Left cardiac atrium (tissue), 4 donors: ENCODE results near the gene TTR. TPM values are rescaled to one million over a fixed set of nuclear protein-coding genes. Genes with fewer than 3 reads are reported as not detected.

Experiments
- ATAC-seq, 2 donors: fragments of 200-7000 bp; cut with Tn5 transposase; one replicate each; pipeline ENCODE4 v1.9.1; 2020; ENCODE audit warnings: mild to moderate bottlenecking in 2 of 2, moderate library complexity in 2 of 2
- DNase-seq: peaks from one replicate; pipeline ENCODE4 v3.0.0-alpha.2; 2020
- intact Hi-C, 2 donors: fragments of 100-400 bp; cut with DNase I; formaldehyde crosslinking; loops; one replicate each; pipeline versions ENCODE4 v1.14.1 to v1.15.1; 2022 to 2023
- long read RNA-seq: library from polyadenylated mRNA; unstranded; transcript quantifications from one replicate; pipeline ENCODE4 v2.0.0, GENCODE V29; 2021
- total RNA-seq, 2 donors: library from RNA; stranded (reverse); fragmentation: NEBNext Ultra II Directional; extraction: Animal tissue kit (Norgen Biotek cat#: 25700); gene quantifications; one replicate each; pipeline ENCODE4 v1.2.1, GENCODE V29; 2021
- donor health status: DM: no; HTN: yes; CAD: no.
- donor health status: DM: no; HTN: yes; CAD: no; lungs with severe emphysema.
- donor health status: DM: yes; HTN: yes; CAD: no.
- donor health status: Dilated cardiomyopathy.

TTR gene
- under 1 TPM in 1 of 2 donors, not detected in 1; 0.34 TPM for total RNA-seq
- long read RNA-seq = 0 reads

GRCh38 chr18:31591628-31592027 is at the start of gene TTR:
TTR (plus strand) TSS chr18:31591877; CDS start chr18:31591903, 26 bp downstream.
- intact Hi-C loops = no loop called here
- DNase-seq = no peak
- ATAC-seq = no peak

GRCh38 chr18:31546476-31546875 is 45.2 kb upstream of the TTR start:
- DNase-seq (no peak), ATAC-seq (no peak)
- intact Hi-C loops = no loop called here

- intact Hi-C loops = no loop called here
- DNase-seq (no peak), ATAC-seq (no peak)
These were observed 42.8 kb upstream of the TTR start for GRCh38 chr18:31548853-31549252.

GRCh38 chr18:31549416-31549815 is 42.3 kb upstream of the TTR start:
- DNase-seq = no peak
- ATAC-seq = no peak

GRCh38 chr18:31551883-31552282 is 39.8 kb upstream of the TTR start:
- ATAC-seq (no peak), DNase-seq (no peak)
- intact Hi-C loops = loop anchor here in 1 of 2 donors (10.0 kb wide), 1 partner anchor 173 kb away; no protein-coding TSS in a partner anchor

More at GRCh38 chr18:31549416-31549815, 42.3 kb upstream of the TTR start:
- intact Hi-C loops = no loop called here

GRCh38 chr18:31553800-31554199 is 37.9 kb upstream of the TTR start:
- DNase-seq = no peak
- intact Hi-C loops = loop anchor here in 1 of 2 donors (10.0 kb wide), 1 partner anchor 171 kb away; no protein-coding TSS in a partner anchor
- no peak for ATAC-seq

GRCh38 chr18:31554776-31555175 is 36.9 kb upstream of the TTR start:
- intact Hi-C loops = loop anchor here (5.0 to 10.0 kb wide), 3 partner anchors 73 to 263 kb away; no protein-coding TSS in a partner anchor
- ATAC-seq (no peak), DNase-seq (no peak)

GRCh38 chr18:31555971-31556747 is 35.5 kb upstream of the TTR start:
- DNase-seq = no peak
- intact Hi-C loops = loop anchor here (2.0 to 10.0 kb wide), 4 partner anchors 71 to 261 kb away; no protein-coding TSS in a partner anchor
- peak; percentile 72 to 73 for ATAC-seq

- ATAC-seq = no peak
- DNase-seq = no peak
- intact Hi-C loops = loop anchor here (2.0 to 10.0 kb wide), 4 partner anchors 70 to 260 kb away; no protein-coding TSS in a partner anchor
These were observed 34.2 kb upstream of the TTR start for GRCh38 chr18:31557446-31557845.

- intact Hi-C loops = loop anchor here (5.0 to 10.0 kb wide), 3 partner anchors 69 to 259 kb away; no protein-coding TSS in a partner anchor
- DNase-seq = no peak
These were observed 33.1 kb upstream of the TTR start for GRCh38 chr18:31558567-31558966.

GRCh38 chr18:31562726-31563125 is 29.0 kb upstream of the TTR start:
- DNase-seq = no peak
- intact Hi-C loops = loop anchor here in 1 of 2 donors (10.0 kb wide), 1 partner anchor 412 kb away; no protein-coding TSS in a partner anchor
- no peak for ATAC-seq

More at GRCh38 chr18:31558567-31558966, 33.1 kb upstream of the TTR start:
- ATAC-seq = no peak

GRCh38 chr18:31563778-31564177 is 27.9 kb upstream of the TTR start:
- intact Hi-C loops = loop anchor here in 1 of 2 donors (10.0 kb wide), 1 partner anchor 411 kb away; no protein-coding TSS in a partner anchor
- ATAC-seq = no peak
- no peak for DNase-seq

GRCh38 chr18:31565345-31565744 is 26.3 kb upstream of the TTR start:
- intact Hi-C loops = loop anchor here in 1 of 2 donors (10.0 kb wide), 1 partner anchor 409 kb away; no protein-coding TSS in a partner anchor
- ATAC-seq = no peak
- no peak for DNase-seq

GRCh38 chr18:31565782-31566512 is 25.7 kb upstream of the TTR start:
- intact Hi-C loops = loop anchor here in 1 of 2 donors (10.0 kb wide), 1 partner anchor 409 kb away; no protein-coding TSS in a partner anchor
- DNase-seq = no peak
- no peak for ATAC-seq

GRCh38 chr18:31566576-31567306 is 24.9 kb upstream of the TTR start:
- DNase-seq (no peak), ATAC-seq (peak in 1 of 2 donors; percentile 38)
- intact Hi-C loops = loop anchor here in 1 of 2 donors (10.0 kb wide), 1 partner anchor 408 kb away; no protein-coding TSS in a partner anchor

GRCh38 chr18:31572368-31572767 is 19.3 kb upstream of the TTR start:
- DNase-seq = no peak
- ATAC-seq = no peak
- intact Hi-C loops = no loop called here

- intact Hi-C loops = no loop called here
- ATAC-seq = no peak
These were observed 18.6 kb upstream of the TTR start for GRCh38 chr18:31573051-31573450.

GRCh38 chr18:31574359-31574758 is 17.3 kb upstream of the TTR start:
- ATAC-seq (no peak), DNase-seq (no peak)
- intact Hi-C loops = no loop called here

More at GRCh38 chr18:31573051-31573450, 18.6 kb upstream of the TTR start:
- DNase-seq = no peak
